Subcutaneous adipose tissue (tissue), 4 donors: ENCODE data around the gene SLC26A8. TPM values are rescaled to one million over a fixed set of nuclear protein-coding genes. Genes with fewer than 3 reads are reported as not detected.

Experiments used
- total RNA-seq, 4 donors: library from RNA; depleted of rRNA; stranded (reverse); fragments of >200 nt; gene quantifications; one replicate each; pipeline ENCODE4 v1.1.0, GENCODE V29; 2016
- TF ChIP-seq, protein P1 (sequence below): fragments of 450-650 bp; IDR thresholded peaks from one replicate; pipeline ENCODE4 v1.5.1; 2016; ENCODE audit warnings: low read depth, mild to moderate bottlenecking, control low read depth, antibody characterized with exemption, moderate library complexity

Gene SLC26A8, protein sequence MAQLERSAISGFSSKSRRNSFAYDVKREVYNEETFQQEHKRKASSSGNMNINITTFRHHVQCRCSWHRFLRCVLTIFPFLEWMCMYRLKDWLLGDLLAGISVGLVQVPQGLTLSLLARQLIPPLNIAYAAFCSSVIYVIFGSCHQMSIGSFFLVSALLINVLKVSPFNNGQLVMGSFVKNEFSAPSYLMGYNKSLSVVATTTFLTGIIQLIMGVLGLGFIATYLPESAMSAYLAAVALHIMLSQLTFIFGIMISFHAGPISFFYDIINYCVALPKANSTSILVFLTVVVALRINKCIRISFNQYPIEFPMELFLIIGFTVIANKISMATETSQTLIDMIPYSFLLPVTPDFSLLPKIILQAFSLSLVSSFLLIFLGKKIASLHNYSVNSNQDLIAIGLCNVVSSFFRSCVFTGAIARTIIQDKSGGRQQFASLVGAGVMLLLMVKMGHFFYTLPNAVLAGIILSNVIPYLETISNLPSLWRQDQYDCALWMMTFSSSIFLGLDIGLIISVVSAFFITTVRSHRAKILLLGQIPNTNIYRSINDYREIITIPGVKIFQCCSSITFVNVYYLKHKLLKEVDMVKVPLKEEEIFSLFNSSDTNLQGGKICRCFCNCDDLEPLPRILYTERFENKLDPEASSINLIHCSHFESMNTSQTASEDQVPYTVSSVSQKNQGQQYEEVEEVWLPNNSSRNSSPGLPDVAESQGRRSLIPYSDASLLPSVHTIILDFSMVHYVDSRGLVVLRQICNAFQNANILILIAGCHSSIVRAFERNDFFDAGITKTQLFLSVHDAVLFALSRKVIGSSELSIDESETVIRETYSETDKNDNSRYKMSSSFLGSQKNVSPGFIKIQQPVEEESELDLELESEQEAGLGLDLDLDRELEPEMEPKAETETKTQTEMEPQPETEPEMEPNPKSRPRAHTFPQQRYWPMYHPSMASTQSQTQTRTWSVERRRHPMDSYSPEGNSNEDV
- 1 to 10 TPM in 2 of 4 donors, under 1 TPM in 1, not detected in 1; 0.33 to 2.2 (median 2.0) TPM for total RNA-seq

DNA sequence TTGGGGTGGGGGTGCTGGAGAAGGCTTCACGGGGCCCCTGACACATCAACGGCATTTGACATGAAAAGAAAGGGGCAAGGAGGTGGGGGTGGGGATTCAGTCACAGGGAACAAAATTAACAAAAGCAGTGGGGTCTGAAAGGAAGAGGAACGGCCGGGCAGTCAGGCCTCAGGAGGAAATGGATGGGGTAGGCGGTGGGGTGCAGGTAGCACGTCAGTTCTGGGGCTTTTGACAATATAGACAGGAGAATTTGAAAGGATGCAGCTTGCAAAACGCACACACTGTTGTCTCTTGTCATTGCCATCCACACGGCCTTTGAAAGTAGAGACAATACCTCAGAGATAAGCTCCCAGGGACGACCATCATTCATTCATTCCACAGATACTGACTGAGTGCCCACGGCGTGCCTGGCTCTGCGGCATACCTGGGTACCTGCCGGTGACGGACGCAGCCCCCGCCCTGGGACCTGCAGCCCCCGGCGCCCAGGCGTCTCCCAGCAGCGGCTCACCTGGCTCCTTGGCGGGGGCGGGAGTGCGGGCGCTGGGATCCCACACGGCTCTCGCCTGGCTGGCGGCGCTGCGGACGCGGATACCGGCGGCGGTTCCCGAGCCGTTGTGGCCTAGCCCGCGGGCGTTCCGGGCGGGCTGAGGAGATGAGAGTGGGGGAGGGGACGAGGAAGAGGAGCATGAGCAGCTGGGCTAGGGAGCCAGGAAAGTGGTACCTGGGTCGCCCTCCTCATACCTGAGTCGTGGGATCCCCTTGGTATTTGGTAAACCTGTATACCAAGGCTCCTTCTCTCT lies at the start of gene SLC26A8:
SLC26A8 (minus strand) TSS at position 646 of the 800 bp plus-strand sequence. CDS start 4,934 bp downstream, outside the sequence.
- TF ChIP-seq, protein P1, sequence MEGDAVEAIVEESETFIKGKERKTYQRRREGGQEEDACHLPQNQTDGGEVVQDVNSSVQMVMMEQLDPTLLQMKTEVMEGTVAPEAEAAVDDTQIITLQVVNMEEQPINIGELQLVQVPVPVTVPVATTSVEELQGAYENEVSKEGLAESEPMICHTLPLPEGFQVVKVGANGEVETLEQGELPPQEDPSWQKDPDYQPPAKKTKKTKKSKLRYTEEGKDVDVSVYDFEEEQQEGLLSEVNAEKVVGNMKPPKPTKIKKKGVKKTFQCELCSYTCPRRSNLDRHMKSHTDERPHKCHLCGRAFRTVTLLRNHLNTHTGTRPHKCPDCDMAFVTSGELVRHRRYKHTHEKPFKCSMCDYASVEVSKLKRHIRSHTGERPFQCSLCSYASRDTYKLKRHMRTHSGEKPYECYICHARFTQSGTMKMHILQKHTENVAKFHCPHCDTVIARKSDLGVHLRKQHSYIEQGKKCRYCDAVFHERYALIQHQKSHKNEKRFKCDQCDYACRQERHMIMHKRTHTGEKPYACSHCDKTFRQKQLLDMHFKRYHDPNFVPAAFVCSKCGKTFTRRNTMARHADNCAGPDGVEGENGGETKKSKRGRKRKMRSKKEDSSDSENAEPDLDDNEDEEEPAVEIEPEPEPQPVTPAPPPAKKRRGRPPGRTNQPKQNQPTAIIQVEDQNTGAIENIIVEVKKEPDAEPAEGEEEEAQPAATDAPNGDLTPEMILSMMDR: no peak

DNA sequence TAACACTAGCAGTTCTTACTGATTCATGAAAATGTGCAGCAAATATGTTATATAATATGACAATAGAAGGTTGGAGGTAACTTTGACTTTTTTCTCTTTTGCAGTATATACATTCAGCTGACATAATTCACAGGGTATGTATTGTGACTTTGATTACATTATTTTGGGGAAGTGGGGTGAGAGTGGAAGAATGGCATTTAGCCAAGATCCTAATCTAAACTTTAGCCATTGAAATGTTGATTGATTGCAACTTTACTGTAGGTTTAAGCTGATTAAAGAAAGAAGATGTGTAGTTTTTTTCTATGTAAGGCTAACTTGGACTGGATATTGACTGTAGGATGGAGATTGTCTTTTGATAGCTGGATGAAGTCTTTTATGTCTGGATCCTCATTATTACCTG lies 49.1 kb upstream of the SLC26A8 start:
- TF ChIP-seq, protein P1: no peak

DNA sequence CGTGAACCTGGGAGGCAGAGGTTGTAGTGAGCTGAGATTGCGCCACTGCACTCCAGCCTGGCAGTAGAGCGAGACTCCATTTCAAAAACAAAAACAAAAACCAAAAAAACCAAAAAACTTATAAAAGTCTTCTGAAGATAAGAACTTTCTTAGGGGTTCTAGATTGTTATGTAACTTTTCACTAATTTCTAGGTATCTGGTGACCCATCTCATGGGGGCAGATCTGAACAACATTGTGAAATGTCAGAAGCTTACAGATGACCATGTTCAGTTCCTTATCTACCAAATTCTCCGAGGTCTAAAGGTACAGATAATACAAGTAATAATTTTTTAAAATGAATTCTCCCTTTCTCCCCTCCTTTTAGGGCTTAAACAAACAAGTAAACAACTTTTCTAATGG lies 48.2 kb upstream of the SLC26A8 start:
- TF ChIP-seq, protein P1: no peak

DNA sequence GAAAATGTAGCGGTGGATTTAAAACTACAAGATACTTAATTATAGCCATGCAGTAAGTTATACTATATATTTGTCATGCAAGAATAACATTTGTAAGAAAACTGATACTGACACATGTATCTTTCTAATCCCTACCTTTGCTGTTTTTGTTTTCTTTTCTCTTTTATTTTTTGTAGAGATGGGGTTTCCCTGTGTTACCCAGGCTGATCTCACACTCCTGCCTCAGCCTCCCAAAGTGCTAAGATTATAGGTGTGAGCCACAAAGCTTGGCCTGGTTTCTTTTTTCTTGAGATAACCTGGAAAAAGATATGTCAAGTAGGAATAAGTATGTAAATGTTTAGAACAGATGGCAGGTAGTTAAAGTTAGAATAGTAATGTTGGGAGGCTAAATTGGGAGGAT lies 47.3 kb upstream of the SLC26A8 start:
- TF ChIP-seq, protein P1: no peak

DNA sequence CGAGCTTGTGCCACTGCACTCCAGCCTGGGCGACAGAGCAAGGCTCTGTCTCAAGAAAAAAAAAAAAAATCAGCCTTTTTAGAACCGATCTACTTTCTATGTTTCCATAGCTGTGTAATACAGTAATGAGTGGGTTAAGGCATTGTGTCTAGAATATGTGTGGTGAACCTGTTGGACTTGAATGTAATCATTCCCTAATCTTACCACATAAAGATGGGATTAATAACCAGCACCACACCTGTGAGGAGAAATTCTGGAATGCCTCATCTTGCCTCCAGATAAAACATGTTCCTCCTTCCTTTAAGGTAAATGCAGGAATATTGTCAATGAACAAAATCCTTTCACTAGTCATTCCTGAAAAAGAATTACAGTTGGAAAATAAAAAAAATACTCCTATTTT lies 46.8 kb upstream of the SLC26A8 start:
- TF ChIP-seq, protein P1: no peak

DNA sequence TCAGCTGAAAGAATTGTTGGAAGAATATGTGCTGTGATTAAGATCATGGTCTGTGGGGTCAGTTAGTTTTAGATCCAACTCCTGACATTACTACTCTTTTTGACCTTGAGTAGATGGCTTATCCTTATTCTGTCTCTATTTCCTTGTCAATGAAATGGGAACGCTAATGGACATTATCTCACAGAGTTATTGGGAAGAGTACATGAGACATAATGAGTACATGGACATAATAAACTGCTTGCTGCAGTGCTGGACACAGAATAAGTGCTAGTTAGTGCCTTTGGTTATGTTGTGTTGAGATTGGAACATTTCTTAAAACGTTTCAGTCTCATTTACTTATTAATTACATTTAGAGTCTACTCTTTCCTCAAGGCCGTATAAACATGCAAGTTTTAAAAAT lies 45.8 kb upstream of the SLC26A8 start:
- TF ChIP-seq, protein P1: no peak
